WI38 (cell line): ENCODE data around the gene POLR2L.

Source experiments
- H3K4me3 ChIP-seq: 2 replicates; pipeline ENCODE4 v1.5.1; 2011; ENCODE audit warnings: low read depth, mild to moderate bottlenecking, control low read depth, low read length
- TF ChIP-seq, protein P1 (sequence below): IDR thresholded peaks from 2 replicates; pipeline ENCODE4 v1.5.1; 2012; ENCODE audit warnings: low read depth, mild to moderate bottlenecking, control low read depth, low read length

Gene POLR2L

DNA sequence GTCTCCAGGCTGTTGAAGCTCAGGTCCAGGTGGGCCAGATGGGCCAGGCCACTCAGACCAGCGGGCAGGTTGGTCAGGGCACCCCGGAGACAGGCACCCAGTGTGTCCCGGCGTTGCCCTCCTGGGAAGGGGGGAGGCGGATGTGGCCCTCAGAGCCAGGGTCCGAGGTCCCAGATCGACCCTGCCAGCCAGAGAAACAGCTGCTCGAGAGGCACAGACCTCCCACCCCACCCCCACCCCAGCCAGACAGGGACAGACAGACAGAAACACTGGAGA, 38.9 kb downstream of the POLR2L start:
- H3K4me3 ChIP-seq, result peak overlapping the region; percentile 68
- TF ChIP-seq, protein P1, sequence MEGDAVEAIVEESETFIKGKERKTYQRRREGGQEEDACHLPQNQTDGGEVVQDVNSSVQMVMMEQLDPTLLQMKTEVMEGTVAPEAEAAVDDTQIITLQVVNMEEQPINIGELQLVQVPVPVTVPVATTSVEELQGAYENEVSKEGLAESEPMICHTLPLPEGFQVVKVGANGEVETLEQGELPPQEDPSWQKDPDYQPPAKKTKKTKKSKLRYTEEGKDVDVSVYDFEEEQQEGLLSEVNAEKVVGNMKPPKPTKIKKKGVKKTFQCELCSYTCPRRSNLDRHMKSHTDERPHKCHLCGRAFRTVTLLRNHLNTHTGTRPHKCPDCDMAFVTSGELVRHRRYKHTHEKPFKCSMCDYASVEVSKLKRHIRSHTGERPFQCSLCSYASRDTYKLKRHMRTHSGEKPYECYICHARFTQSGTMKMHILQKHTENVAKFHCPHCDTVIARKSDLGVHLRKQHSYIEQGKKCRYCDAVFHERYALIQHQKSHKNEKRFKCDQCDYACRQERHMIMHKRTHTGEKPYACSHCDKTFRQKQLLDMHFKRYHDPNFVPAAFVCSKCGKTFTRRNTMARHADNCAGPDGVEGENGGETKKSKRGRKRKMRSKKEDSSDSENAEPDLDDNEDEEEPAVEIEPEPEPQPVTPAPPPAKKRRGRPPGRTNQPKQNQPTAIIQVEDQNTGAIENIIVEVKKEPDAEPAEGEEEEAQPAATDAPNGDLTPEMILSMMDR, result no peak

DNA sequence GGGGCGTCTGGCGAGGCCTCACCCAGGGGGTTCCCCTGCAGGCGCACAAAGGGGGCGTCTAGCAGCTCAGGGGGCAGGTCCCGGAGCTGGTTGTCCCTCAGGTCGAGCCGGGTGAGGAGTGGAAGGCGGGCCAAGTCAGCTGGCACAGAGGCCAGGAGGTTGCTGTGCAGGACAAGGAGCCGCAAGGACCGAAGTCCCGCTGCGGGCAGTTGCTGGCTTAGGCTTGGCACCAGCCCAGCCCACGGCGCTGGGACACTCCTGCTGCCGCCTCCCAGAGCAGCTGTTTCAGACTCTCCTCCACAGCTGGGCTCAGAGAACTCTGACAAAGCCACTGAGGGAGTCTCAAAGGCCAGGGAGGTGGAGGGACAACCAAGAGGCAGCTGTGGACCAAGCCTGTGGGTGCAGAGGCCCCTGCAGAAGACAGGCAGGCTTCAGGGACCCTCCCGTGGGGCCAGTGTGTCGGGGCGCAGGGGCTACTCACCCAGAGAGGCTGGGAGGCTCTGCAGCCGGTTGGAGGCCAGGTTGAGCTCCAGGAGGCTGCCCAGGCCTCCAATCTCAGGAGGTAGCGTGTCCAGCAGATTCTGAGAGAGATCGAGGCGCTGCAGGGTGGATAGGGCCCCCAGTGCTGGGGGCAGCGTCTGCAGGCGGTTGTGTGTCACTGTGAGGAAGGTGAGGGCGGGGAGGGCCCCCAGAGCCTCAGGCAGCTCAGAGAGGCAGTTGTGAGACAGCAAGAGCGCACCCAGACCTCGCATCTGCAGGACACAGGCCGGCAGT, 39.4 kb downstream of the POLR2L start:
- TF ChIP-seq, protein P1, result no peak
- H3K4me3 ChIP-seq, result peak overlapping the region; percentile 68; the same call in 1 of the 2 replicates

DNA sequence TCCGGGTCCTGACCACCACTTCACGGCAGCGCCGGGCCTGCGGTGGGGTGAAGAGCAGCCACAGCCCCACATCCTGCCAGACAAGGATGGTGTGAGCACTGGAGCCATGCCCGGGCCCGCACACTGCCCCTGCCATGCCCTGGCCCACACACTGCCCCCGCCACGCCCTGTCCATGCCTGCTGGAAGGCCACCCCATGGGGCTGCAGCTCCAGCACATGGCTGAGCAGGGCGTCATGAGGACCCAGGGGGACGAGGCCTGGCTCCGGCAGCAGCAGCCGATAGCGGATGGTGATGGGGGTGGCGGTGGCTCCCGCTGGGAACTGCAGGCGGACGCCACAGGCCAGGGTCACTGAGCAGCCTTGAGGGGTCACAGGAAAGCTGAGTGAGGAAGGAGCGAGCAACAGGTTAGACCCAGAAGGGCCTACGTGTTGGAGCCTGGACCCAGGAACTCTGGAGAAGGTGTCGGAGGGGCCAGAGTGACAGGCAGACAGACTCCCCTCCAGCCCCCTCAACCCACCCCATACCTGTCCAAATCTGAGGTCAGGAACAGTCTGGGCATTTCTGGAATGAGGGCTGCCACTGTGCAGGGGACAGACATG, 40.2 kb downstream of the POLR2L start:
- TF ChIP-seq, protein P1, result no peak
- H3K4me3 ChIP-seq, result no peak overlapping the region

DNA sequence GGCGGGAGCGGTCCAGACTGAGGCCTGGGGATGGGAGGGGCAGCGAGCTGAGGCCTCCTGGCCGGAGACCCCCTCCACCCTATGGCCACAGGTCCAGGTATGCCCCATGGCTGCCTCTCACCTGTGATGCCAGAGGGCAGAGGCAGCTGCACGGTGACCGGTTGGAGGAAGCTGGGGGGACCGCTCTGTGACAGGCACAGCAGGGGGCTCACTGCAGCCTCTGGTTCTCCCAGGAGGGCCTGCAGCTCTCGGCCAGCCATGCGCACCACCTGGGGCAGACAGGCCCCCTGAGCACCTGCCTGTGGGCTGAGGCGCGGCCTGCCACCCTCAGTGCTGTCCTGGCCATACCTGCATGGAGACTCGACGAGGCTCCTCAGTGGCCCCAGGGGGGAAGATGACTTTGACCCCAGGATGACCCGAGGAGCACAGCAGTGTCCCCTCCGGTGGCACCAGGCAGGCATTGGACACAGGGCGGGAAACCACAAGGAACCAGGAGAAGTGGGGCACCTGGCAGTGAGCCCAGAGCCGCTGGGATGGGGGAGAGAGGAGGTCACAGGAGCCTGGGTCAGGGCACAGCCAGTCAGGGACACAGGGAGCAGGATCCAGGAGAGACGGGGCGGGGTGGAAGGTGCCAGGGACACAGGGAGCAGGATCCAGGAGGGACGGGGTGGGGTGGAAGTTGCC, 41.1 kb downstream of the POLR2L start:
- TF ChIP-seq, protein P1, result no peak
- H3K4me3 ChIP-seq, result no peak overlapping the region

DNA sequence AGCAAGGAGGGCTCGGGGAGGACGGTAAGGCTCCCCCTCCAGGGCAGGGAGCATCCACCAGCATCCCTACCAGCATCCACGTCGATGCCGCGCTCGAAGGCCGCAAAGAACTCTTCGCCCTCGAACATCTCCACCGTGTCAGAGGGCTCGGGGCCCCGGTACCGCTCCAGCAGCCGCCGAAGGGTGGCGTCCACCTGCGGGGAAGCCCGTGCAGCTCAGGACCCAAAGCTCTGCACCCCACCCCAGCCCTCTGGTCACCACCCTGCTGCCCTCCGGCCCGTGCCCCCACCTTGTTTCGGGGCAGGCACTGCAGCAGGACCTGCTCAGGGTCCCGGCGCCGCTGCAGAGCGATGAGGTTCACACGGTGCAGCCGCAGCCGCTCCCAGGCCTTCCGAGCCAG, 41.9 kb downstream of the POLR2L start:
- H3K4me3 ChIP-seq, result no peak overlapping the region
- TF ChIP-seq, protein P1, result no peak

DNA sequence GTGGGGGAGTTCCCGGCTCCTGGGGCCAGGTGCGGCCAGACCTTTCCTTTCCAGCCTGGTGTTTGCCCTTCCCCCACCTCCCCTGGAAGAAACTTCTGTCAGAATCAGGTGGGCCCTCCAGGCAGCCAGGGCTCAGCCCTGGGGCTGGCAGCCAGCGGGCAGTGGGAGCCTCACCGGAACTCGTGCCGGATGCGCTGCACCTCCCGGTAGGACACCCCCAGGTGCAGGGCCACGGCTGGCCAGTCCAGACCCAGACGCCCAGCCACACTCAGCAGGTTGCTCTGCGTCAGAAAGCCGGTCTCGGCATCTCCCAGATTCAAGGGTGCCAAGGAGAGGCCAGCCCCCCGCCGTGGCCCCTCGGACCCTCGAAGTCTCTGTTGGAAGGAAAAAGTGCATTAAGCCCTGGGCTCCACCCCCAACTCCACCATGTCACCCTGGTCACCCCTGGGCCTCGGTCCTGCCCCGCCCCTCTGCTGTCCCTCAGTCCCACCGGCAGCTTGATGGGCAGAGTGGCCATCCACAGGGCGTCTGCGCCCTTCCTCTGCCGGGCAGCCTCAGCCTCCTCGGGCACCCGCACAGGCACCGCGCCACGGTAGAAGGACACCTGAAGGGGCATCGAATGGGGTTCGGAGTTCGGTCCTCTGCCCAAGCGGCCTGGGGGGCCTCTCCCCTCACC, 42.5 kb downstream of the POLR2L start:
- TF ChIP-seq, protein P1, result no peak
- H3K4me3 ChIP-seq, result no peak overlapping the region
